Fibroblast of lung (primary cell): Measurements from ENCODE around the gene FBRSL1.

ENCODE experiments used
- EZH2 ChIP-seq: IDR thresholded peaks from 2 replicates; pipeline ENCODE4 v1.5.1; 2012; ENCODE audit warnings: low read length, control low read depth, mild to moderate bottlenecking; ENCODE audit errors: missing control alignments
- TF ChIP-seq, protein P1 (sequence below), 2 donors: IDR thresholded peaks in 1 of 2; conservative IDR thresholded peaks in 1 of 2; 1 replicate in 1 of 2; 2 replicates in 1 of 2; pipeline ENCODE4 v1.5.1; 2011 to 2012; ENCODE audit warnings: low read length in 2 of 2, control low read depth in 1 of 2, inconsistent platforms in 1 of 2, low read depth in 1 of 2, mild to moderate bottlenecking in 1 of 2

DNA sequence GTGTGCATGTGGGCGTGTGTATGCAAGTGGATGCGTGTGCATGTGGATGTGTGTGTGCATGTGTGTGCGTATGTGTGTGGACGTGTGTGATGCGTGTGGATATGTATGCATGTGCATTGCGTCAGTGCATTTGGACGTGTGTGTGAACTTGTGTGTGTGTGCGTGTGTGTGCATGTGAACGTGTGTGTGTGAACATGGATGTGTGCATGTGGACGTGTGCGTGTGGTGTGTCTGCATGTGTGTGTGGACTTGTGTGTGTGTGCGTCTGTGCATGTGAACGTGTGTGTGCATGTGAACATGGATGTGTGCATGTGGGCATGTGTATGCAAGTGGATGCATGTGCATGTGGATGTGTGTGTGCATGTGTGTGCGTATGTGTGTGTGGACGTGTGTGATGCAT lies 34.4 kb upstream of the FBRSL1 start:
- TF ChIP-seq, protein P1, sequence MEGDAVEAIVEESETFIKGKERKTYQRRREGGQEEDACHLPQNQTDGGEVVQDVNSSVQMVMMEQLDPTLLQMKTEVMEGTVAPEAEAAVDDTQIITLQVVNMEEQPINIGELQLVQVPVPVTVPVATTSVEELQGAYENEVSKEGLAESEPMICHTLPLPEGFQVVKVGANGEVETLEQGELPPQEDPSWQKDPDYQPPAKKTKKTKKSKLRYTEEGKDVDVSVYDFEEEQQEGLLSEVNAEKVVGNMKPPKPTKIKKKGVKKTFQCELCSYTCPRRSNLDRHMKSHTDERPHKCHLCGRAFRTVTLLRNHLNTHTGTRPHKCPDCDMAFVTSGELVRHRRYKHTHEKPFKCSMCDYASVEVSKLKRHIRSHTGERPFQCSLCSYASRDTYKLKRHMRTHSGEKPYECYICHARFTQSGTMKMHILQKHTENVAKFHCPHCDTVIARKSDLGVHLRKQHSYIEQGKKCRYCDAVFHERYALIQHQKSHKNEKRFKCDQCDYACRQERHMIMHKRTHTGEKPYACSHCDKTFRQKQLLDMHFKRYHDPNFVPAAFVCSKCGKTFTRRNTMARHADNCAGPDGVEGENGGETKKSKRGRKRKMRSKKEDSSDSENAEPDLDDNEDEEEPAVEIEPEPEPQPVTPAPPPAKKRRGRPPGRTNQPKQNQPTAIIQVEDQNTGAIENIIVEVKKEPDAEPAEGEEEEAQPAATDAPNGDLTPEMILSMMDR (conservative IDR thresholded peaks at IDR 0.05 in 1 of 2, IDR thresholded peaks at IDR 0.05 in 1 of 2; ENCODE audit: low read depth in 1 of 2, low read length in 2 of 2): no peak
- TF ChIP-seq EZH2: no peak
